GM19043 (cell line): ENCODE measurements around the gene MYO1H.
"Not testable (repeated sequence)": the region's sequence is repeated elsewhere in the genome, so short reads cannot be mapped to it uniquely, and the experiment has no call there.

Experiments
- ATAC-seq: cut with Tn5 transposase; IDR thresholded peaks from one replicate; pipeline ENCODE4 v1.9.1; 2021; ENCODE audit warnings: low read depth; ENCODE audit not compliant: unreplicated experiment

MYO1H gene

GRCh38 chr12:109406147-109406546 is 58.4 kb downstream of the MYO1H start:
- not testable (repeated sequence) for ATAC-seq

- ATAC-seq: no peak
These were observed 71.3 kb downstream of the MYO1H start for GRCh38 chr12:109418848-109419480.

- ATAC-seq: no peak
These were observed 73.8 kb downstream of the MYO1H start for GRCh38 chr12:109421355-109422087.

- no peak for ATAC-seq
These were observed 74.6 kb downstream of the MYO1H start for GRCh38 chr12:109422251-109422650.

- no peak for ATAC-seq
These were observed 75.7 kb downstream of the MYO1H start for GRCh38 chr12:109423392-109423791.

- ATAC-seq: peak; percentile 79
These were observed 80.4 kb downstream of the MYO1H start for GRCh38 chr12:109428037-109428629.

GRCh38 chr12:109428804-109429203 is 81.1 kb downstream of the MYO1H start:
- ATAC-seq: not testable (repeated sequence)

GRCh38 chr12:109430244-109430643 is 82.5 kb downstream of the MYO1H start:
- no peak for ATAC-seq

GRCh38 chr12:109432431-109432830 is 84.7 kb downstream of the MYO1H start:
- no peak for ATAC-seq

- ATAC-seq: no peak
These were observed 85.2 kb downstream of the MYO1H start for GRCh38 chr12:109432842-109433304.

GRCh38 chr12:109433618-109434017 is 85.9 kb downstream of the MYO1H start:
- ATAC-seq: no peak

GRCh38 chr12:109434582-109434981 is 86.9 kb downstream of the MYO1H start:
- ATAC-seq: no peak

- ATAC-seq: no peak
These were observed 87.9 kb downstream of the MYO1H start for GRCh38 chr12:109435428-109436187.

GRCh38 chr12:109436188-109436560 is 88.5 kb downstream of the MYO1H start:
- ATAC-seq: no peak

GRCh38 chr12:109439181-109439580 is 91.5 kb downstream of the MYO1H start:
- no peak for ATAC-seq

GRCh38 chr12:109439951-109440350 is 92.3 kb downstream of the MYO1H start:
- not testable (repeated sequence) for ATAC-seq

- no peak for ATAC-seq
These were observed 93.3 kb downstream of the MYO1H start for GRCh38 chr12:109440851-109441490.

GRCh38 chr12:109443794-109444193 is 96.1 kb downstream of the MYO1H start:
- ATAC-seq: no peak

- no peak for ATAC-seq
These were observed 96.6 kb downstream of the MYO1H start for GRCh38 chr12:109444259-109444658.

- no peak for ATAC-seq
These were observed 97.5 kb downstream of the MYO1H start for GRCh38 chr12:109445191-109445609.
